PC-3 (cell line): ENCODE results near the gene CREBZF. TPM values are rescaled to one million over a fixed set of nuclear protein-coding genes. Genes with fewer than 3 reads are reported as not detected.

Experiments used
- ATAC-seq: fragments of 200-7000 bp; cut with Tn5 transposase; 2 replicates; pipeline ENCODE4 v1.9.1; 2020; ENCODE audit warnings: mild to moderate bottlenecking, moderate library complexity
- BruUV-seq: library from RNA; stranded (reverse); fragments of 400-500 nt; replicated peaks from 2 replicates; lab custom pipeline; 2021; lab: Mats Ljungman, UMichigan
- CTCF ChIA-PET: fragments of 300-600 bp; sonication (Branson Sonifier 250); formaldehyde crosslinking; loops from one replicate; lab custom pipeline; 2022; ENCODE audit warnings: antibody characterized with exemption; lab: Charles Lee
- POLR2A ChIA-PET: fragments of 300-600 bp; sonication (Branson Sonifier 250); formaldehyde crosslinking; loops from one replicate; lab custom pipeline; 2022; ENCODE audit warnings: antibody characterized with exemption; ENCODE audit not compliant: unreplicated experiment; lab: Charles Lee
- DNase-seq: peaks from one replicate; pipeline ENCODE4 v3.0.0-alpha.2; 2015
- H2AFZ ChIP-seq: fragments of 300-600 bp; sonication (generic); 2 replicates; pipeline ENCODE4 v1.6.0; 2016; ENCODE audit warnings: antibody characterized with exemption, low read length
- H3F3A ChIP-seq: fragments of 300-600 bp; sonication (generic); one replicate; pipeline ENCODE4 v1.6.0; 2017; ENCODE audit warnings: antibody characterized with exemption, low read length, control low read depth, mild to moderate bottlenecking; ENCODE audit not compliant: unreplicated experiment
- H3K27ac ChIP-seq: fragments of 300-600 bp; sonication (generic); 2 replicates; pipeline ENCODE4 v1.5.1; 2016; ENCODE audit warnings: mild to moderate bottlenecking, low read length
- H3K27me3 ChIP-seq: fragments of 300-600 bp; sonication (generic); 2 replicates; pipeline ENCODE4 v1.6.1; 2016; ENCODE audit warnings: low read length, mixed read lengths
- H3K36me3 ChIP-seq: fragments of 300-600 bp; sonication (generic); 2 replicates; pipeline ENCODE4 v1.6.1; 2016; ENCODE audit warnings: low read depth, mixed run types, low read length, mixed read lengths
- H3K4me1 ChIP-seq: fragments of 300-600 bp; sonication (generic); 2 replicates; pipeline ENCODE4 v1.5.1; 2016; ENCODE audit warnings: low read length; ENCODE audit not compliant: insufficient read depth
- H3K4me2 ChIP-seq: fragments of 300-600 bp; sonication (generic); 2 replicates; pipeline ENCODE4 v1.6.0; 2016; ENCODE audit warnings: low read length
- H3K4me3 ChIP-seq: fragments of 300-600 bp; sonication (generic); 2 replicates; pipeline ENCODE4 v1.5.1; 2016; ENCODE audit warnings: mild to moderate bottlenecking, low read length, mixed read lengths
- H3K79me2 ChIP-seq: fragments of 300-600 bp; sonication (generic); 2 replicates; pipeline ENCODE4 v1.6.1; 2017; ENCODE audit warnings: low read length, mixed read lengths
- H3K9ac ChIP-seq: fragments of 300-600 bp; sonication (generic); 2 replicates; pipeline ENCODE4 v1.6.0; 2016; ENCODE audit warnings: mild to moderate bottlenecking, low read length
- H3K9me2 ChIP-seq: fragments of 300-600 bp; sonication (generic); replicated peaks from 2 replicates; pipeline ENCODE4 v1.6.1; 2016; ENCODE audit warnings: mixed run types, low read length, mixed read lengths
- H3K9me3 ChIP-seq: fragments of 300-600 bp; sonication (generic); 2 replicates; pipeline ENCODE4 v1.6.1; 2016; ENCODE audit warnings: low read length, mixed read lengths
- H4K20me1 ChIP-seq: fragments of 300-600 bp; sonication (generic); 2 replicates; pipeline ENCODE4 v1.6.1; 2016; ENCODE audit warnings: low read length, mixed read lengths
- CTCF ChIP-seq: fragments of 300-600 bp; sonication (generic); conservative IDR thresholded peaks from 2 replicates; pipeline ENCODE4 v1.5.1; 2017; ENCODE audit warnings: antibody characterized with exemption, low read depth, mild to moderate bottlenecking, low read length
- EZH2 ChIP-seq: fragments of 300-600 bp; sonication (generic); IDR thresholded peaks from one replicate; pipeline ENCODE4 v1.6.1; 2017; ENCODE audit warnings: antibody characterized with exemption, mild to moderate bottlenecking, low read length; ENCODE audit not compliant: unreplicated experiment
- EZH2phosphoT487 ChIP-seq: fragments of 300-600 bp; sonication (generic); IDR thresholded peaks from 2 replicates; pipeline ENCODE4 v1.6.1; 2018; ENCODE audit warnings: mild to moderate bottlenecking, antibody characterized with exemption, low read length, borderline replicate concordance
- intact Hi-C: fragments of 100-400 bp; cut with micrococcal nuclease; formaldehyde crosslinking; loops from 2 replicates; pipeline ENCODE4 v1.9.0; 2023
- total RNA-seq: library from RNA; depleted of rRNA; stranded (reverse); fragments of >200 nt; gene quantifications from 2 replicates; pipeline ENCODE4 v1.2.3, GENCODE V29; 2014

The CREBZF gene
- total RNA-seq, 1 experiment from 2014 or later = 75.0 TPM

GRCh38 chr11:85704967-85705366, 40.0 kb upstream of the CREBZF start:
- H2AFZ ChIP-seq = no peak overlapping the region
- intact Hi-C loops = no loop called here
- no peaks in the 10 kb centered on the region for H3K9me2 ChIP-seq
- no TSS peak for BruUV-seq
- H3K79me2 ChIP-seq = no peaks in the 10 kb centered on the region
- DNase-seq (no peak), ATAC-seq (no peak)
- no peak overlapping the region for H3K4me2 ChIP-seq
- no peaks in the 10 kb centered on the region; the same call in 1 of the 2 replicates for H3K4me1 ChIP-seq
- no peaks in the 10 kb centered on the region for H3K9me3 ChIP-seq
- no peak overlapping the region for H3K9ac ChIP-seq
- H3F3A ChIP-seq = no peaks in the 10 kb centered on the region
- ChIA-PET POLR2A (no interaction called here), CTCF (no interaction called here)
- no peaks in the 10 kb centered on the region for H3K27me3 ChIP-seq
- TF ChIP-seq CTCF (no peak), EZH2phosphoT487 (no peak), EZH2 (no peak)
- no peak overlapping the region for H3K27ac ChIP-seq
- H4K20me1 ChIP-seq = no peaks in the 10 kb centered on the region
- H3K4me3 ChIP-seq = no peak overlapping the region
- H3K36me3 ChIP-seq = peaks cover 4% of the 10 kb centered on the region

GRCh38 chr11:85699957-85700741, 35.2 kb upstream of the CREBZF start:
- no peaks in the 10 kb centered on the region for H3F3A ChIP-seq
- POLR2A ChIA-PET = interaction anchor here (0.7 kb wide), 1 partner anchor 99 kb away, joined by 6 read pairs; no protein-coding TSS in a partner anchor
- H2AFZ ChIP-seq = no peak overlapping the region
- no peak overlapping the region for H3K9ac ChIP-seq
- no TSS peak for BruUV-seq
- H3K27ac ChIP-seq = no peak overlapping the region
- H3K27me3 ChIP-seq = no peaks in the 10 kb centered on the region
- no peak for DNase-seq
- intact Hi-C loops = no loop called here
- no peak for ATAC-seq
- no peak overlapping the region for H3K4me3 ChIP-seq
- H3K4me1 ChIP-seq = peaks cover 24% of the 10 kb centered on the region
- no peaks in the 10 kb centered on the region for H3K9me3 ChIP-seq
- H3K4me2 ChIP-seq = no peak overlapping the region
- H3K9me2 ChIP-seq = no peaks in the 10 kb centered on the region
- H3K36me3 ChIP-seq = peaks cover 16% of the 10 kb centered on the region
- TF ChIP-seq EZH2phosphoT487 = no peak
- no peak for TF ChIP-seq CTCF
- TF ChIP-seq EZH2 = no peak
- CTCF ChIA-PET = interaction anchor here (0.6 to 0.7 kb wide), 2 partner anchors 62 to 115 kb away, joined by 3 to 4 read pairs; no protein-coding TSS in a partner anchor
- no peaks in the 10 kb centered on the region for H3K79me2 ChIP-seq
- no peaks in the 10 kb centered on the region for H4K20me1 ChIP-seq

GRCh38 chr11:85698195-85698594, 33.3 kb upstream of the CREBZF start:
- H2AFZ ChIP-seq = no peak overlapping the region
- TF ChIP-seq CTCF (no peak), EZH2phosphoT487 (no peak), EZH2 (no peak)
- intact Hi-C loops = no loop called here
- H3K9me3 ChIP-seq = no peaks in the 10 kb centered on the region
- H3K4me1 ChIP-seq = peaks cover 34% of the 10 kb centered on the region
- H3K36me3 ChIP-seq = peaks cover 16% of the 10 kb centered on the region
- H4K20me1 ChIP-seq = no peaks in the 10 kb centered on the region
- no peaks in the 10 kb centered on the region for H3K27me3 ChIP-seq
- ATAC-seq (peak; percentile 60), DNase-seq (peak; percentile 72)
- H3F3A ChIP-seq = no peaks in the 10 kb centered on the region
- H3K9ac ChIP-seq = no peak overlapping the region
- BruUV-seq = no TSS peak
- peak overlapping the region; percentile 47 for H3K27ac ChIP-seq
- ChIA-PET POLR2A (no interaction called here), CTCF (no interaction called here)
- no peaks in the 10 kb centered on the region for H3K9me2 ChIP-seq
- no peak overlapping the region for H3K4me3 ChIP-seq
- H3K79me2 ChIP-seq = no peaks in the 10 kb centered on the region
- peak overlapping the region; percentile 20 for H3K4me2 ChIP-seq
